Muscle of arm (tissue), 12 donors: ENCODE measurements around the gene ASB14. TPM values are rescaled to one million over a fixed set of nuclear protein-coding genes. Genes with fewer than 3 reads are reported as not detected.

Source experiments
- DNase-seq: peaks from one replicate; pipeline ENCODE4 v3.0.0-alpha.2; 2013
- polyA plus RNA-seq, 12 donors: library from polyadenylated mRNA; unstranded; fragments of 120-200 nt; gene quantifications; one replicate each; pipeline ENCODE4 v1.2.1, GENCODE V29; 2013; ENCODE audit not compliant: insufficient read length in 12 of 12

ASB14 gene
- polyA plus RNA-seq, 12 donors: 0.26 to 1.7 (median 1.1) TPM; not detected in 2

DNA sequence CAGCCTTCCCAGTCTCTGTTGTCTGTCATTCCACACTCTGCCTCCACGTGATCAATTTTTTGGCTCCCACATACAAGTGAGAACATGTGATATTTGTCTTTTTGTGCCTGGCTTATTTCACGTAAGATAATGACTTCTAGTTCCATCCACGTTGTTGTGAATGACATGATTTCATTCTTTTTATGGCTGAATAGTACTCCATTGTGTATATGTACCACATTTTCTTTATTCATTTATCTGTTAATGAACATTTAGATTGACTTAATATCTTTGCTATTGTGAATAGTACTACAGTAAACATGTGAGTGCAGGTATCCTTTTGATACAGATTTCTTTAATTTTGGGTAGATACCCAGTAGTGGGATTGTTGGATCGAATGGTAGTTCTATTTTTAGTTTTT is 31.4 kb downstream of the ASB14 start:
- no peak for DNase-seq

DNA sequence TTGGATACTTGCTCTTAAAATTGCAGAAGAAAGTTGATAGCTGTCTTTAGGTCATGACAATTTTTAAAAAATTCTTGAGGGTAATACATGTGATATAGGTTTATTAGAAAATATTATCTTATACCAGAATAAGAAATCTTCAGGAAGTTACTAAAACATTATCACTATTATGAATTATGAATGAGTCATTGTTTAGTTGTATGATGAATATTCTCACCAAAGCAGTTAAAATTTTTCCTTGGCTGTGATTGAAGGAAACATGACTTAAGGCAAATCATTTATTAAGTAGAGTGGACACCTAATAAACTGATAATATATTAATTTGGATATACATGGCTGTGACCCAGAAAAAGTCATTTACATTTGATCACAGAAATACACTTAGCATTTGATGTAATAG is 34.8 kb downstream of the ASB14 start:
- DNase-seq: no peak

DNA sequence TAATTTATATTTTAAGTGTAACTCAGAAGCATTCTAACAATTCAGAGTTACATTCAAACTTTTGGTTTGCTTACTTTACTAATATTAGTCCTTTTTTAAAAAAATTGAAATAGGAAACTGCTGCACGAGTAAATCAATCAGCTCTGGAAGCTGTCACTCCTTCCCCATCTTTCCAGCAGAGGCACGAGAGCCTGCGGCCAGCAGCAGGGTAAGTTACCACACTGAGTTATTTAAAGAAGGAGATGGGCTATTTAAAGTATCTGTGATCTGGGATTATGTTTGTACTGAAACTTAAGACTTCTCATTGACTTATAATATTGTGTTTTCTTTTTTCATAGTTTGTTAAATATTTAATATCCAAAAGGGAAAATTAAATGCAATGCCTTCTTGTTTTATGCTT is 35.6 kb downstream of the ASB14 start:
- DNase-seq: no peak

DNA sequence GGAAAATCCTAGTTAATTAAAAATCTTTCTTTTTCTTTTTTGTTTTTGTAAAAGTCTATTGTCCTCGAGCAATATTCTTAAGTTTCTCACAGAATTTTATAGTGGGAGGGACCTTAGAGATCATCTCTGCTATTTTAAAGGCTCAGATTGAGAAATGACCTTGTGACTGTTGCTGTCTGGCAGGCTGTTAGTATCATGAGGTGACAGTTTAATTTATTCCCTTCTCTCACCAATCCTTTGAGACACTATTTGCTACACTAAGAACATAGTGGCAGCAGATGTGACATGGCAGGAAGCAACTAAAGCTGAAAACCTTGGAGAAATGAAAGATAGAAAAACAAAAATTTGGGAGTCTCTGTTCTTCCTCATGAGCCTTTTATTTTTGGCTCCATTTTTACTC is 40.1 kb downstream of the ASB14 start:
- DNase-seq: no peak

DNA sequence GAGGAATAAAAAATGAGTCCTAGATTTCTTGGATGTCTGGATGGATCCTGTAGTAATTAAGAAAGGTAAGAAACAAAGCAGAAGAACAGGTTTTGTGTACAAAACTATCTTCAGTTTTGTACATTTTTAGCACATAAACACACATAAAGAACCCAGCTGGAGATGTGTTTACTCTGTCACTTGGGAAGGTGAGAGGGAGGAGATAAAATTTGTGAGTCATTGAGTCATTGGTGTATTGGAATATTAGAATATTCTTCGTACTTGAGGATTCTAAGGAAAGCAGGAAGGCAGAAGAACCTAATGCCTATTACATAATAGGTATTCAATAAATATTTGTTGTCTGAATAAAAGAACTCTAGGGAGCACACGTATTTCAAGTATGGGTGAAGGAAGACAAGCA is 47.5 kb downstream of the ASB14 start:
- no peak for DNase-seq

DNA sequence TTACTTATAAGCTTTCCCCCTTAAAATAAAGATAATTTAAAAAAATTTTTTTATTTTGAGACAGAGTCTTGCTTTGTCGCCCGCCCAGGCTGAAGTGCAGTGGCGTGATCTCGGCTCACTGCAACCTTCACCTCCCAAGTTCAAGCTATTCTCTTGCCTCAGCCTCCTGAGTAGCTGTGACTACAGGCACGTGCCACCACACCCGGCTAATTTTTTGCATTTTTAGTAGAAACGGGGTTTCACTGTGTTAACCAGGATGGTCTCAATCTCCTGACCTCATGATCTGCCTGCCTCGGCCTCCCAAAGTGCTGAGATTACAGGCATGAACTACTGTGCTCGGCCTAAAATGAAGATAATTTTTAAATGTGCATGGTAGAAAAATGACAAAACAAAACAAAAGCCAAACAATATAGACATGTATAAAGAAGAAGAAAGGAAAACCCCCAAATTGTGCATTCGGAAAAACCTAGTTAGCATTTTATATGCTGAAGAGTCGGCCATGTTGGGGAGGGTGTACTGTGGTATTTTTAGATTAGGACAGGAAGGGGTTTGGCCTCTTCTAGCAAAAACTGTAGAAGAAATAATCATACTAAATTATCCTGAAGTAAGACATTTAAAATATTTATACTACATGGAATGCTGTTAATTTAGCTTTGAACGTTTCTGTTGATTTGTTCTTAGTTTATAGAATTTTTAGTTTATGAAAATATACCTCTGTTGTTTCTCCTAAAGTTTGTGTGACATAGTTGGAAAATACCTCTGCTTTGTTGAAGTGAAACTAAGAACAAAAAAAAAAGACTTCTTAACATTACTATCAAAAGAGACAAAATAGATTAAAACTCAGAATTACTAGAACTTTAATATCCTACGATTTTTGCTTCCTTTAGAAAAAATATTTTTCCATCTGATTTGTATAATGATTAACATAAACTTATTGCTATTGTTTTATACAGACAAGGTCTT is 57.6 kb downstream of the ASB14 start:
- no peak for DNase-seq

DNA sequence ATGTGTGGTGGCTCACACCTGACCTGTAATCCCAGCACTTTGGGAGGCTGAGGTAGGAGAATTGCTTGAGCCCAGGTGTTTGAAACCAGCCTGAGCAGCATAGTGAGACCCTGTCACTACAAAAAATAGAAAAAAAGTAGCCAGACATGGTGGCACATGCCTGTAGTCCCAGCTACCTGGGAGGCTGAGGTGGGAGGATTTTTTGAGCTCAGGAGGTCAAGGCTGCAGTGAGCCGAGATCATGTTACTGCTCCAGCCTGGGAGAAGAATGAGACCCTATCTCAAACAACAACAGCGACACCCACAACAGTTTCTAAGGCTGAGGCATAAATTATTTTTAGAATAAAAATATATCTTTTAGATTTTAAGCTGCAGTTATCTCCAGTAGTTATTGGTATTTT is 58.7 kb downstream of the ASB14 start:
- no peak for DNase-seq

DNA sequence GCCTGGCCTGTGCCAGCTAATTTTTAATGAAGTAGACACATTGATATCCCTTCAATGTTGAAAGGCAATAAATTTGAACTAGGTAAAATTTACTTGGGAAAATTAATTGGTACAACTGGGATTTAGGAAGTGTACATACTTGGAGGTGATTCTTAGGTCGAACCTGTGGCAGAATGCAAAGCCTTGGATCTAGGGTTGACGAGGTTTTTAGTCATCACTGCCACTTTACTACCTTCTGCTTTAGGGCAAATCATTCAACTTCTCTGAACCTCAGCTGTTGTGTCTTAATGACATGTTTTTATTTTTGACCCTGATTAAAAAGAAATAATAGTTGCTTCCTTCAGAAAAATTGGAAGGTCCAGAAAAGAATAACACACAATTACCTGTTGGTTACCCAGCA is 62.5 kb downstream of the ASB14 start:
- no peak for DNase-seq

DNA sequence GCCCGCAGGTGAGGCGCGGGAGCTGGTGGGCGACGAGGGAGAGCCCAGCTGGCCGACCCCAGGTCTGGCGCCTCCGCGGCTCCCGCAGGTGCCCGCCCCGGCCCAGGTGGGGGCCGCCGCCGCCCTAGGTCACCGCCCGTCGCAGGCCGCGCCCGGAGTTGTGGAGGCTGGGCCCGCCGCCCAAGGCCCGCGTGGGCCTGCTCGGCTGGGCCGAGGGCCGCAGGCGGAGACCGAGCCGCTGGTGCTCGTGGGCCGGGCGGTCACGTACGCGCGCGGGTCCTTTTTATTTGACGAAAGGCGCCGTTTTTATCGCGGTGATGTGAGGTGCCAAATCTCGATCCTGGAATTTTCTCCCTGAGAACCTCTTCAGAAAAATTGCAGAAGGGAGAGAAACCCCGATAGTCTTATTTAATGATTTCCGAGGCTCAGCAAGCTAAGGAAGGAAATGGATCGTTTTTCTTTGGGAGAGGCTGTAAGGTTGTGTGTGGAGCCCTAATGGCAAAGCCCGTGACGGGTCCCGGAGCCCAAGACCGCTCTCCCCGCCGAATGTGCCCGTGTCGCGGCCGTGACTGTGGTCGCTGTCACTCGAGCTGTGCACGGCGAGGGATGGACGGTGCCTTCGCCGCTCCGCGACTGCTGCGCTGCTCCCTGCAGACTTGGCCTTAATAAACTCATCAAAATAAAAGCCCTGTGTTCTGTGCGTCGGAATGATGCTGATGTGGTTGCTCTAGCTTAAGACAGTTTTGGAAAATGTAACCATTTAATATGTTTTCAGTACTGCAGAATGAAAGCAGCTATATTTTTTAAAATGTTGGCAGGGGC is 64.3 kb downstream of the ASB14 start:
- DNase-seq: peak; percentile 77

DNA sequence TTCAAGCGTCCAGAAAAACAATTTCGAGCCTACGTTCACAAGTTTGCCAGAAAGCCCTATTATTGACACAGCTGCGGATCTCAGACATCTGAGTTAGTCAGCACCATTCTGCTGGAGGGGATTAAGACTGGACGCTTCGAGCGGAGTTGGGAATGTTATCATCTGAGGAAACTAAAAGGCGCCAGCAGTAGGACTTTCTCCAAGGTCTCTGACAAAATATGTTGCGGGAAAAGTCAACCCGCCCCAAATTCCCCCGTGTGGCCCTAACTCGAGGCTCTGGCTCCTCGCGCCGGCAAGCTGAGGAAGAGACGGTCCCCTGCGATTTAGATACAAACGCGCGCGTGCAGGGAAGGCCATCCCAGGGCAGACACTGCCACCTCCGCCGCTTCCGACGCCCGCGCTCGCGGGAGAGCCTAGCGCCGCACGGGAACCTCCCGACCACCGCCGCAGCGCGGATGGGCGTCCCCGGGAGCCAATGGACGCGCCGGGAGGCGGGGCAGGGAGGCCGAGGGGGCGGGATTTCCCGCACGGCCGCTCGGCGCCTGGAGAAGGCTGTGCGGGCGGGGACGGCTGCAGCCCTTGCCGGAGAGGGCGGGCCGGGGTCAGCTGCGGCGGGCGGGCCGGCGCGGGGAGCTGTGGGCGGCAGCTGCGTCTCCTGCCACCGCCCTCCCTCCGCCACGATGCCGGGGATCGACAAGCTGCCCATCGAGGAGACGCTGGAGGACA is 65.1 kb downstream of the ASB14 start, which contains the start of gene APPL1:
Gene APPL1, plus strand, starts transcription at position 526 of the 726 bp plus-strand sequence. Its CDS starts 155 bp downstream, at position 681.
- DNase-seq: peak; percentile 95

DNA sequence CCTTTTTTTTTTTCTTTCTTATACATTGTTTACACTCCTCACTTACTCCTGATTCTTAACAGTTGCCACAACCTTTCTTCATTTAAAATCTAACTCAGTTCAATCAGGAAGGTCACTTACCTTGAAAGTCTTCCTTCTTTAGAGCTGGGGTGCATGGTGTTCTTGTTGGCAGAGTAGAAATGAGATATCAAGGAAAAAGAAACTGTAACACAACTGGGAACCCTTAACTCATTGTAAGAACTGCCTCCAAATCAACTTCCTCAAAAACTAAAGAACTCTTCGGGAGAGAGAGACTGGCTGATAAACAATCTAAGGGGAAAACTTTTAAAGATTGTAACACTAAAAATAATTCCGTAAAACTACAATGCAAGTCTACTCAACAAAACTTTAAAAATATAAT is 66.3 kb downstream of the ASB14 start:
- peak; percentile 1 for DNase-seq

DNA sequence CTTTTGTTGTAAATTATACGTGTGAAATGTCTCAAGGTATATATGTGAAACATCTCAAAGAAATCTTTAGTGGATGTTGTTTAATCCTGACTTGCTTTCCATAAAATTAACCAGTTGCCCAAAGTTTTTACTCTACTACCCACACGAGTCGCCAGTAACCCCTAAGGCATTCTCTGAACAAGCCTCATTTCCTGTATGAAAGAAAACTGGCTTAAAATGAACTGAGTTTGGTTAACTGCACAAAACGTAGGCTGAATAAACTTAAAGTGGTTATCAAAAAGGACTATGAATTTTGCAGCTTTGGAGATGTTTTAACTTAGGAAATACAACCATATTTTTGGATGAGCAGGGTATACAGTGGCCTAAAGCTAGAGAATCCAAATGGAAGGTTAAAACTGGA is 67.6 kb downstream of the ASB14 start:
- DNase-seq: no peak

DNA sequence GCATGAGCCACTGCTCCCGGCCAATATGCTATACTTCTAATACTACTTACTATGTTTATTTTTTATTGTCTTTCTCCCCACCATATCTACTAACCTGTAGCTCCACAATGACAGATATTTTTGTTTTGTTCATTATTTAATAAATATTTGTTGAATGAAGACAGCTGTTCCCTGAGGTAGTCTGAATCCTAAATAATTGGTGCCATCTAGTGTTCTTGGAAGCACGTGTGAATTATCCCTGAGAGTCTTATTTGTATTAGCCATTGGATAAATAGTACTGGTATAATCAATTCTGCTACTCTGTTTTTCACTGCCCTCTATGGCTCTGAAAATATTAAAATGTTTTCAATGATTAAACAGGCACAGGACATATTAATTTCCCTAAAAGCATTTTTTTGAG is 70.6 kb downstream of the ASB14 start:
- DNase-seq: peak; percentile 38

Other genes with a start within 250 kb of the ASB14 start
- gene SPATA12, start 232.0 kb downstream of the ASB14 start, polyA plus RNA-seq: under 1 TPM in 8 of 12 donors, not detected in 4; 0.05 to 0.22 (median 0.12) TPM
- 10 to 100 TPM in 11 of 12 donors, not detected in 1; 21.2 to 35.9 (median 27.0) TPM for gene IL17RD, start 127.3 kb downstream of the ASB14 start, polyA plus RNA-seq
- 1 to 10 TPM in 10 of 12 donors, not detected in 2; 1.6 to 3.2 (median 2.3) TPM for gene HESX1, start 92.7 kb downstream of the ASB14 start, polyA plus RNA-seq
- 10 to 100 TPM in 11 of 12 donors, not detected in 1; 36.9 to 55.9 (median 44.0) TPM for gene APPL1, start 65.0 kb downstream of the ASB14 start, polyA plus RNA-seq